HG02759 (cell line): Measurements from ENCODE around the gene PROK1.
"Not testable (repeated sequence)": the region's sequence is repeated elsewhere in the genome, so short reads cannot be mapped to it uniquely, and the experiment has no call there.

Experiments used
- ATAC-seq: cut with Tn5 transposase; IDR thresholded peaks from one replicate; pipeline ENCODE4 v1.9.1; 2021; ENCODE audit warnings: mild to moderate bottlenecking, moderate library complexity; ENCODE audit not compliant: unreplicated experiment

PROK1 gene

DNA sequence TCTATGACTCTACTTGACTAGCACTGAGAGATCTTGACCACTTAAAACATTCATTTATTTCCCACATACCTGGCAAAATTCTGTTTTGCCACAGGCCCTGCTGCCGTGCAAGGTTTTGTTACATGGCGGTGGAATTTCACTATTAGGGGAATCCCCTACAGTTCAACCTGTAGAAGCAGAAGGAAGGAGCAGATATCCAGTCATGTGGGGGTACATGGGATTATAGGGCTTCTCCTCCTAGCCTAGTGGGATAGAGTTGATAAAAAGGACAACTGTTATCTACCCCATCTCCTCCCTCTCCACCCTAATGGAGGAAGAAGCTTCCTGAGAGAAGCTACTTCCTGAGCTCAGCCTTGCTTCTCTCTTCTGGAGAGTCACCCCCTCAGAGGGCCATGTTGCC lies 17.7 kb upstream of the PROK1 start:
- ATAC-seq, result no peak

DNA sequence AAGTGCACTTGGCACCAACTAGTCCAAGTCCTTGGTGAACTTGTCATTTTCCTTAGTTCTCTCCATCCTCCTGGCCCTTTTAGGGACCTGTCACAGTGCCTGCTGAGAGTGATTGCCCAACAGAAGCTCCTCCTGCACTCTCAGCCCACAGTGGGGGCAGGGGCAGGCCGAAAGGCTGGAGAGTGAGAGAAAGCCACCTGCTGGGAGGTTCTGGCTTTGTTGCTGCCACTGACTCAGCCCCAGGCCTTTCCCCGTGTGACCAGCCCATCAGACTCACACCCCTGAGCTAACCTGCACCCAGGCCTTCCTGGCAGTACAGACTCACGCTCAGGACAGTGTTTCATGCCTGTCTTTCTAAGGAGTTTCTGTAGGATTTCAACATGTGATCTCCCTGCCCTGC lies 17.1 kb upstream of the PROK1 start:
- no peak for ATAC-seq

DNA sequence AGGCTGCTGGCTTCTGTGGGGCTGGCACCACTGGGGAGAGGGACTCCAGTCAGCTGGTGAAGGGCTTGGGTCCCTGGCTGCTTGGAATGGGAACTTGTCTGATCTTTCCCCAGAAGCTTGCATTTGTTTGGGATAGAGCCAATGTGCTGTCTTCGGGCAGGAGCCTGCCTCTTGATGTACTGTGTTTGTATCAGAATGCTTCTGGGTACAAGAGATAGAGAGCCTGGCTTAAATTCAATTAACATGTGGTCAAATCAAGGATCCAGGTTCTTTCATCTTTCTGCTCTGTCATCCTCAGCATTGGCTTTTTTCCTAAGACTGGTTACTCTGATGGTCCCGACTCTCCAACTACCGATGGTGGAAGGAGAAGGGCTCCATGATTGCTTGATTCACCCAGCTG lies 16.0 kb upstream of the PROK1 start:
- ATAC-seq, result no peak

DNA sequence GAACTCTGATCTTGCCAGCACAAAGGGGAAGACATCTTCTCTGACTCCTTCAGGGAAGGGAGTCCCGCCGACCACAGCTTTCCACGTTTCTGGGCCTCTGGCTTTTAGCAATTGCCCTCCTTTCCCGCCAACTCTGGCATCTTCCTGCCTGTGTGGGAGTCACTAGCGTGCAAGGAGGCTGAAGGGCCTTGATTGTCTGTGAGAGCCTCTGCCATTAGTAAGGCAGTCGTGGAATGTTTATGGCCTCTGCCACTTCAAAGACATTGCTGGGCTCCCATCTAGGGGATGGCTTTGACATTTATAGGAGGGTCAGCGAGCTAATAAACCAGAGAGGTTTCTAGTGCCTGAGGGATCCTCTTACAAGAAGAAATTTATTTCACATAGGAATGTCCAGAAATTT lies 14.3 kb upstream of the PROK1 start:
- ATAC-seq, result no peak

DNA sequence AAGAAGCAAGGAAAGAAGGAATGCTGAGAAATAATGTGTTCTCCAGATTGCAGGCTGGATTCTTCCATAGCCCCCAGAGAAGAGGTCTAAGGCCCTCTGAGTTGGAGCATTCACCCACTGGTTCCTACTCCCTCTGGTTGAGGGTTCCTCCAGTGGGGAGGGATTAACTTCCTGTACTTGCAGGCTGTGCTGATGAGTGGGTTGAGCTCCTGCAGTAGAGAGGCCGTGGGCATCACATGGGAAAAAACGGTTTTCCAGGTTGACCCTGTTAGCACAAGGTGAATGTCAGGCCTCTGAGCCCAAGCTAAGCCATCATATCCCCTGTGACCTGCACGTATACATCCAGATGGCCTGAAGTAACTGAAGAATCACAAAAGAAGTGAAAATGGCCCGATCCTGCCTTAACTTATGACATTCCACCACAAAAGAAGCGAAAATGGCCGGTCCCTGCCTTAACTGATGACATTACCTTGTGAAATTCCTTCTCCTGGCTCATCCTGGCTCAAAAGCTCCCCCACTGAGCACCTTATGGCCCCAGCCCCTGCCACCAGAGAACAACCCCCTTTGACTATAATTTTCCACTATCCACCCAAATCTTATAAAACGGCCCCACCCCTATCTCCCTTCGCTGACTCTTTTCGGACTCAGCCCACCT lies 13.2 kb upstream of the PROK1 start:
- ATAC-seq, result not testable (repeated sequence)

DNA sequence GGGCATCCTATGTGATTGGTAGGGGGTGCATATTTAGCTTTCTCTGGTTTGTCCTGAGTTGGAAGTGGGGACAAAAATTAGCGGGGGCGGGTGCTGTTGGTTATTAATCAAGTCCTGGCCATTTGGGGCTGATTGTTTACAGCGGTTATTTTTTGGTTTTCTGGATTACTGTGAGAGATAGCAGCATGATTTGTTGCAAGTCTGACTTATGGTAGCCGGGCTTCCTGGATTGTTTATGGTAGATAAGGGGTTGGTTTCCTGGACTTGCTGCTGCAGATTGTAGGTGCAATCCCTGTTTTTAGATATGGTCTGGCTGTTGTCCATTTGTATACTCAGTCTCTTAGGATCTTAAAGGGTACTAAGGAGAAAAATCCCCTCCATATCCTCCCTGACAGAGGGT lies 12.1 kb upstream of the PROK1 start:
- ATAC-seq, result no peak

DNA sequence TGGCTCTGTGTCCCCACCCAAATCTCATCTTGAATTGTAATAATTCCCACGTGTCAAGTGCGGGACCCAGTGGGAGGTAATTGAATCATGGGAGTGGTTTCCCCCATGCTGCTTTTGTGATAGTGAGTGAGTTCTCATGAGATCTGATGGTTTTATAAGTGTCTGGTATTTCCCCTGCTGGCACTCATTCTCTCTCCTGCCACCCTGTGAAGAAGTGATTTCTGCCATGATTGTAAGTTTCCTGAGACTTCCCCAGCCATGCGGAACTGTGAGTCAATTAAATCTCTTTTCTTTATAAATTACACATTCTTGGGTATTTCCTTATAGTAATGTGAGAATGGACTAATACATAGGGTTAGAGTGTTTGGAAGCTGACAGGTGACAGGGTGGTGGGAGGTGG lies 11.1 kb upstream of the PROK1 start:
- not testable (repeated sequence) for ATAC-seq

DNA sequence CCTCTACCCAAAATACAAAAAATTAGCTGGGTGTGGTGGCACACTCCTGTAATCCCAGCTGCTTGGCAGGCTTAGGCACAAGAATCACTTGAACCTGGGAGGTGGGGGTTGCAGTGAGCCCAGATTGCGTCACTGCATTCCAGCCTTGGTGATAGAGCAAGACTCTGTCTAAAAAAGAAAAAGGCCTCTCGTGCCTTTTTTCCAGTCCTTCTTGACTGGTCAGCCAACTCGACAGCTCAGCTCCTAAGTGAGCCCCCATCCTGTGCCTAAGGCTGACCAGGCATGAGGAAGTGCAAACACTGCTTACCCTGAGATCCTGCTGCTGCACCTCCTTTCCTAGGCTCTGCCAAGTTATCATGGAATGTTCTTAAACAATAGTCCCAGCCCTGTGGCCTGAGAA lies 10.1 kb upstream of the PROK1 start:
- no peak for ATAC-seq

DNA sequence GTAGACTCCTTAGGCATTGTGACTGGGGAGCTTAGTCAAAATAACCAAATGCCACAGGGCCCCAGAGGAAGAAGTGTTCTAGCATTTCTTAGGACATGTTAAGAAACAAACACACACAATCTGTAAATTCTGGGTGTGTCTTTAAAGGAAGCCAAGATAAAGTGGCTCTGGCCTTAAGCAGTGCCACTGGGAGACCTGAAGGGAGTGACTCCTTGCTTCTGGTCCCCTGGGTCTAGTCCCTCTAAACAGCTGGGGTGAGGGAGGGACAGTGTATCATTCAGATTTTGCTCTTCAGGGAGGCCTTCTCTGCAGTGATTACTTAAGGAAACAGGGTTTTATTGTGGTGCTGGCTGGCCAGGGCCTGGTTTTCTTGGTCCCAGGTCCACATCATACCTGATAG lies 9.1 kb upstream of the PROK1 start:
- no peak for ATAC-seq

DNA sequence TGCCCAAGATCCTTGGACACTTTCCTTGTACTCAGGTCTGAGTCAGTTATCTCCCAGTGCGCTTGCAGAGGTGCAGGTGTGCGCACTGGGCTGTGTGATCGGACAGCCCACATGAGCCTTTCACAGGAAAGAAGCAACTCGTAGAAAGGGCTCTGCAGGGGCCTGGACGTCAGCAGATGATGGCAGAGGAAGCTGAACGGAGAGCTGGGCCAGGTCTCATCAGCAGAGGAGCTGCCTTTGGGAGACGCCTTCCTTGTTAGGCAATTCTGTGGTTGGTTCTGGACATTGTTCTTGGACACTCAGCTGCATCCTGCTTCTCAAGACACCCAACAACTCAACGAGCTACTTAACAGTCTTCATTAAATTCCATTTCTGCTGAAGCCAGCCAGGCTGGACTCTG lies 7.5 kb upstream of the PROK1 start:
- ATAC-seq, result no peak

DNA sequence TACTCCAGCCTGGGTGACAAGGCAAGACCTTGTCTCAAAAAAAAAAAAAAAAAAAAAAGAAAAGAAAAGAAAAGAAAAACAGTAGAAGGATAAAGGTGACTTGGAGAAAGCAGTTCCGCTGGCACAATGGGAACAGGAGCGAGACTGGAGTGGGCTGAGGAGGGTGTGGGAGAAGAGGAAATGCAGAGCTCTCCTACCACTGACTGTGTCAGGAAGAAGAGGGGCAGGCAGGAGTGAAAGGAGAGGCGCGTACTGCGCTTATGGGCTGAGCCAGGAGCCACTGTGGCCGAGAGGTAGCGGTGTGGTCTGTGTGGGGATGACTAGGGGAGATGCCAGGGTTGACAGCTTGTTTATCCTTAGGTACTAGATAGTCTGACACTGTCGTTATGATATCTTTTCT lies 6.4 kb upstream of the PROK1 start:
- ATAC-seq, result no peak

DNA sequence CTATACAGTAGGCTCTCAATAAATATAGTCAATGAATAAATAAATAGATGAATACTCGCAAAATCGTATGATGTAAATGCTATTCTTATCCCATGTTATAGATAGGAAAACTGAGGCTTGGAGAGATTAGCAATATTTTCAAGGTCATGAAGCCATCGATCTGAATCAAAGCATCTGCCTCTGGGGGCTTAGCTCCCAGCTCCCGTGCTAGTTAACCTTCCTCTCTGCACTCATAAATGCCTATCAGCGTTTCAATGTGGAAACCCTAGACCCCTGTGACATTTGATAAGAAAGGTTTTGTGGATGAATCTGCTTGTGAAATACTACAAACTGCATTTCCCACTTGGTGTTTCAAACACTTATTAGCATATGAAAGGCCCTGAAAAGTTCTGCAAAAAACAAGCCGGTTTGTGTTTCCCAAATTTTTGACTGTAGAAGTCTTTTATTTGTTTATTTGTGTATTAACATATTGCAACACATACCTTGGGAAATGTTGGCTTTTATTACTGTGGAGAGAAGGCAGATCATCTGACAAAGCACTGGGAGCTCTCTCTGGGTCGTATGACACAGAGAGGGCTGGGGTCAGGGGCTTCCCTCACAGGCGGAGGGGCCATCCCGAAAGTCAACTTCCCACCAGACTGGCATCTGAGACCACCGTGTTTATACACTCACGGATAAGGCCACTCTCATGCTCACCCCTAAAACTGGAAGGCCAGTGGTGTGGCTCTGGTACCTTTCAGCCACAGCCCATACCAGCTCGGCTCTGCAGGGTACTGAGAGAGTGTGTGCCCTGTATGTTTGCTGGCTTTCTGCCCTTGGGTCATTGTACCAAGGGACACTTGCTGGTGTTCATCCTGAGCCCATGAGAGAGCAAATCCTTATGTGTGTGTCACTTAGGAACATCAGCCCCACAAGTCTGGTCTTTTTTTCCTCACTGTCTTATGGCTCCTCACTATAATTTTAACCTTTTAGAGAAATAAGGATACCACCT lies 993 bp upstream of the PROK1 start:
- ATAC-seq, result no peak

DNA sequence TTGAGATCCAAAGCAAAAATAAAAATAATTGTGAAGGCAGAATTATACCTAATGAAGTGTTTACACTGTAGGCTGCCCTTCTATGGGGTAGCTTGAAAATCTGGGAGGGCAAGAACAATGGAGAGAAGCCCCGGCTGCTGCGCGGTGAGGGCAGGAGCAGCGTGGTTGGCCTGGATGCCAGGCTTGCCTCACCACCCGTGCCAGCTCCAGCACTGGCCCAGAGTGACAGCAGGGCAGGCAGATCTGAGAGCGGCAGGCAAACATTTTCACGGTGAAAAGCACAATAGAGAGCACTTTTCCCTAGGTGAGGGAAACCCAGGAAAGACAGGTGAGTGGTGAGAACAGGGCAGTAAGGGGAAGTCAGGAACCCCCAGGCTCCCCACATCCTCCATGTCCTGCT lies 1.4 kb downstream of the PROK1 start:
- no peak for ATAC-seq

DNA sequence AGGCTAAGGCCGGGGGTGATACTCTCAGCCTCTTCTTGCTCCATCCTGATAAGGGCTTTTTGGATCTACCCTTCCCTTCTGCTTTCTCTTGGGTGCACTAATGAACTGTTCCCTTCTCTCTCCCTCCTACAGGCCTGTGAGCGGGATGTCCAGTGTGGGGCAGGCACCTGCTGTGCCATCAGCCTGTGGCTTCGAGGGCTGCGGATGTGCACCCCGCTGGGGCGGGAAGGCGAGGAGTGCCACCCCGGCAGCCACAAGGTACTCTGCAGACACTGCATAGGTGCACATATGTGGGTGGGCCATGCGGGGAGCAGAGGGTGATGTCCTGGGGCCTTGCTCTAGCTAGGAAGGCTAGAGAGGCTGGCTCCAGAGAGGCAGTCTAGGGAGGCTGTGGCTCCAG lies 2.9 kb downstream of the PROK1 start:
- no peak for ATAC-seq

DNA sequence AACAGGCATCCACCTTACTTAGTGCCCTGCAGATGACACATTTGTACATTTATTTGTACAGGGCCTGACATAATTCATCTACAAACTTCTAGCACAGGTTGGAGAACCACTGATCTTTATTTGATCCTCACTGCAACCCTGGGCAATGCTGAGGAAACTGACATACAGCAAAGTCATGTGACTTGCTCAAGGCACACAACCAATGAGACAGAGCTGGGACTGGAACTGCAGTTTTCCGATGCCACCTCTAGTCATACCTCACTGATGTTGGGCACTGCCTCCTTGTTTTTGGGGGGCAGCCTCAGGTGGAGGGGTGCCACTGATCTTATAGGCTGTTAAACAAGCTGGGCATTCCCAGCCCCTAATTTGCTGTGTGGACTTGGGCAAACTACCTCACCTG lies 3.4 kb downstream of the PROK1 start:
- ATAC-seq, result no peak

DNA sequence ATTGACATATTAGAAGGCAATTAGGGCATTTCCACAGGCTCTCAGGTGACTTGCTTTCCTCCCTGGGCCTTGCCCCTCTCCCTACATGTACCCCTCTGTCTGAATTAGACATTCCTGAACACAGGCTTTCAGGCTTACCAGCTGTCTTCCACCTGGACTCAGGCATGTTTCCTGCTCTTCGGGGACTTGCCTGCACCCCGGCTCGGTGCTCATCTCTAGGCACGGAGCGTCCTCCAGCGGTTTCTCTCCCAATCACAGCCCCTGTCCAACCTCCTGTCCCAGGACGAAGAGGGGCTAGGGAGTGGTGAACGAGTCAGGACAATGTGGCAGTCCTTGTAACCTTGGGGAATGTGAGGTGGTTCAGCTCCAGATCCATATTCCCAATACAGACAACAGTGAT lies 4.2 kb downstream of the PROK1 start:
- no peak for ATAC-seq

DNA sequence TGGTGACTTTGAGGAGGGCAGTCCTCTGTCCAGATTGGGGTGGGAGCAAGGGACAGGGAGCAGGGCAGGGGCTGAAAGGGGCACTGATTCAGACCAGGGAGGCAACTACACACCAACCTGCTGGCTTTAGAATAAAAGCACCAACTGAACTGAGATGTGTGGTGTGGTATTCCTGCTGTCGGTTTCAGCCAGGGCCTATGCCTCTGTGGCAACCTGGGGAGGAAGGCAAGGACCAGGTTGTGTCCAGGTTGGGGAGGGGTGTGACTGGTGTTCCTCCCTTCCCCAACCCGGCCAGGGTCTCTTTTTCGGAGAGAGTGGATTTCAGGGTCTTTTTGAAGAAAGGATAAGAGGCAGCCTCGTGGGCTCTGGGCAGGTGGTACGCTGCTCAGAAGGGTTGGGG lies 6.3 kb downstream of the PROK1 start:
- ATAC-seq, result no peak

DNA sequence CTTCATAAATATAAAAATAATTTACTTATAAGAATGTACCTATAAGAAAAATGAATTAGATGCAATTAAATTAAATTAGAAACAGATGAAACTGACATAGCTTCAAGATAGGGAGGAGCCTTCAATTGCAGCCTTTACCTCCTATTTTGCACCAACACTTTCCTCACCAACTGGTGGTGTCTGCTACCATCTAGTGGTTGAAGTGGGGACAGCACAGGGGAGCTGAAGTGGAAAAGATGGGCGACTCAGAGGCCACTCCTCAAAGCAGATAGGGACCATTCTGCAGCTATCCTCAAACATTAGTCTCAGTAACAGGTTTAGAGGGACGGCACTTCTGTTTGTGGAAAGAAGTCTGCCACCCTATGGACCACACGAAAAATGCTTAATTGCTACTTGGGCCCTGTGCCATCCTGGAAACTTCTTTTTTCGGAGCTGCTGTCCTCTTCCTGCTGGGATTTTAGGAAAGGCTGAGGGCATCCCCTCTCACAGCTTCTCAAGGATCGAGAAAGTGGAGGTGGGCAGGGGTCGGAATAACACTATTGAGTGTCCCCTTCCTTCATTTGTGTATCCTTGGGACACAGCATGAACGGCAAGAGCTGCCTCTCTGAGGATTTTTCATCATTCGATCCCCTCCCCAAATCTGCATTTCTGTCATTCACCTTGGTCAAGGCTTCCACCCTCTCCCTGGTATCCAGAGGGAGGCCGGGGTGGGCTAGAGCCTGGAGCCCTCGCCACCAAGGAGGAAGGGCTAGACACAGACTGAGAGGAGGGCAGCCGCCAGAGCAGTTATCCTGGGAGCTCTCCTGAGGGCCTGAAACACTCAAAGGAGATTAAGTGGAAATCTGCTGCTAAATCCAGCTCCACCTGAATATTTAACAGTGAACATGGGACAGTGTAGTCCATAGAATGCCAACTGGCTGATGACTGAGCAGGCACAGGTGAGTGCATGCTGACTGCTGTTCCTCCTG lies 9.6 kb downstream of the PROK1 start:
- no peak for ATAC-seq

DNA sequence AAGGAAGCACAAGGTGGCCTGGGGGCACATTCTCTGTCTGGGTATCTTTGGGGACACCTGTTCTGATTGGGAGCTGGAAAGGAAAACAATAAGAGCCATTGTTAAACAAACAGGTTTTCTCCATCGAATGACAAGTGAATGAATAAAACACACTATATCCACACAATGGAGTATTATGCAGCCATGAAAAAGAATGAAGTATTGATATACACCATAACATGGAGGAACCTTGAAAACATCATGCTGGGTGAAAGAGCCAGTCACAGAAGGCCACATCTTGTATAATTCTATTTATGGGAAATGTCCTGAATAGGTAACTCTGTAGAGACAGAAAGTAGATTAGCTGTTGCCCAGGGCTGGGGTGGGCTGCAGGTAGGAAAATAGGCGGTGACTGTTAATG lies 11.1 kb downstream of the PROK1 start:
- no peak for ATAC-seq

DNA sequence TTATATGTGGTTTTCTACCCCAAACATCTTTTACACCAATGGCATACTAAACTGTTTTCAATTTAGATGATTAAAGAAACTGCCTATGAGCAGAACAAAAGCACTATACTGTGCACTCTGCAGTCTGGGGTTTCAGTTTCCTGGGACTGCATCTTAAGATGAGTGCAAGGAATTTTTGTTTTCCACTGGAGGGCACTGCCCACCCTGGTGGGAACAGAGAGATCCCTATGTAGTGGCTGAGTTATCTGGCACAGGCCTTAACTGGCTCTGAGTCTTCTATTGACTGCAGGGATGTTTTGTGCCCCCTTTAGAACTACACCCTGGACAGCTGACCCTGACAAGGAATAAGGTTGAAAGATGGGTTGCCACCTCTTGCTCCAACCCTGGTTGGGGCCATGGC lies 12.0 kb downstream of the PROK1 start:
- ATAC-seq, result no peak

DNA sequence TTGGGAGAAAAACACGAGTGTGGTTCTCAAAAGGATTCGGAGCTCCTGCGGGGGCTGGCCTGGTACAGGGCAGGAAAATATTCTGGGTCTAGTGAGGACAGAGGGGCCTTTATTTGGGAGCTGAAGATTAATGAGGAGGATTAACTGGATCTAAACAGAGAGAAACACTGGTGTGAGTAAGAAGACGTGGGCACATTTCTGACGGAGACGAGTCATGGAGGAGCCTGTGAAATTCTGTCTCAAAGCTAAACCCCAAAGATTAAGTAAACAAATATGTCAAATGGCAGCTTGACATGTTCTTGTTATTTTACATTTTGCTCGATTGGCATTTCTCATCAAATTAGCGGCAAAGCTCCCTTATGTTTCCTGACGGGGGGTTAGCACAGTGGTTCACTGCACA lies 12.8 kb downstream of the PROK1 start:
- ATAC-seq, result no peak
